Heart left ventricle (tissue), 13 donors: ENCODE results near the gene SLC4A3.

Source experiments
- POLR2A ChIP-seq, 2 donors: fragments of 450-650 bp; IDR thresholded peaks; one replicate each; pipeline ENCODE4 v1.6.1; 2017; ENCODE audit warnings: antibody characterized with exemption in 2 of 2, mild to moderate bottlenecking in 2 of 2, moderate library complexity in 2 of 2
- TF ChIP-seq, protein P1 (sequence below), 12 donors: fragments of 200-600 bp; sonication (generic) in 4 of 12; IDR thresholded peaks; one replicate each; pipeline versions ENCODE4 v1.5.0 to v1.8.0; 2018 to 2022; ENCODE audit warnings: antibody characterized with exemption in 12 of 12, mild to moderate bottlenecking in 5 of 12
- donor health status: ischemic (EF 13 %, LVEDD 7.1; RV severe dilation, severe dysfunction).
- donor health status: DM: no; HTN: yes; CAD: no.
- donor health status: DM: no; HTN: no; CAD: no.
- donor health status: ischemic (EF 25% LVEDD 6.9; RV normal size, moderate dysfunction).
- donor health status: ischemic (EF 25% LVEDD 5.7; RV mildly dilated, moderate dysfunction).
- donor health status: ischemic (EF 35%, LVEDD 5.7; RV mildly dilated, moderate dysfunction).
- donor health status: nonischemic (EF 11% LVEDD 7.7; RV severe dilation, severe dysfunction).
- donor health status: DM: yes; HTN: yes; CAD: no.
- donor health status: PGD.
- donor health status: ischemic (EF 29% LVEDD 5.4; RV normal size, mild dysfunction).
- donor health status: nonischemic (EF 23%, LVEDD 6.1; RV moderate dilation, normal function).

- TF ChIP-seq POLR2A (IDR thresholded peaks at IDR 0.05) = no peak
- TF ChIP-seq, protein P1, sequence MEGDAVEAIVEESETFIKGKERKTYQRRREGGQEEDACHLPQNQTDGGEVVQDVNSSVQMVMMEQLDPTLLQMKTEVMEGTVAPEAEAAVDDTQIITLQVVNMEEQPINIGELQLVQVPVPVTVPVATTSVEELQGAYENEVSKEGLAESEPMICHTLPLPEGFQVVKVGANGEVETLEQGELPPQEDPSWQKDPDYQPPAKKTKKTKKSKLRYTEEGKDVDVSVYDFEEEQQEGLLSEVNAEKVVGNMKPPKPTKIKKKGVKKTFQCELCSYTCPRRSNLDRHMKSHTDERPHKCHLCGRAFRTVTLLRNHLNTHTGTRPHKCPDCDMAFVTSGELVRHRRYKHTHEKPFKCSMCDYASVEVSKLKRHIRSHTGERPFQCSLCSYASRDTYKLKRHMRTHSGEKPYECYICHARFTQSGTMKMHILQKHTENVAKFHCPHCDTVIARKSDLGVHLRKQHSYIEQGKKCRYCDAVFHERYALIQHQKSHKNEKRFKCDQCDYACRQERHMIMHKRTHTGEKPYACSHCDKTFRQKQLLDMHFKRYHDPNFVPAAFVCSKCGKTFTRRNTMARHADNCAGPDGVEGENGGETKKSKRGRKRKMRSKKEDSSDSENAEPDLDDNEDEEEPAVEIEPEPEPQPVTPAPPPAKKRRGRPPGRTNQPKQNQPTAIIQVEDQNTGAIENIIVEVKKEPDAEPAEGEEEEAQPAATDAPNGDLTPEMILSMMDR (IDR thresholded peaks at IDR 0.05) = no peak
Observed at GRCh38 chr2:219620546-219620945, 6.9 kb upstream of the SLC4A3 start.
